Neuronal stem cell (in vitro differentiated cells): ENCODE measurements around the gene AHSA1. TPM values are rescaled to one million over a fixed set of nuclear protein-coding genes. Genes with fewer than 3 reads are reported as not detected.

Source experiments
- DNase-seq: peaks from one replicate; pipeline ENCODE4 v3.0.0-alpha.2; 2013; ENCODE audit warnings: low spot score
- H2AFZ ChIP-seq: one replicate; pipeline ENCODE4 v1.6.1; 2013; ENCODE audit warnings: mild to moderate bottlenecking, low read length, inconsistent platforms
- H2AK5ac ChIP-seq: 2 replicates; pipeline ENCODE4 v1.6.1; 2013; ENCODE audit warnings: low read depth, mild to moderate bottlenecking, inconsistent platforms, low read length, moderate library complexity, mixed read lengths
- H2BK120ac ChIP-seq: 2 replicates; pipeline ENCODE4 v1.6.1; 2013; ENCODE audit warnings: low read depth, mild to moderate bottlenecking, inconsistent platforms, low read length, moderate library complexity, mixed read lengths
- H2BK12ac ChIP-seq: one replicate; pipeline ENCODE4 v1.6.1; 2013; ENCODE audit warnings: low read length, inconsistent platforms
- H2BK15ac ChIP-seq: 2 replicates; pipeline ENCODE4 v1.6.1; 2013; ENCODE audit warnings: mild to moderate bottlenecking, low read length, inconsistent platforms, mixed read lengths
- H2BK5ac ChIP-seq: one replicate; pipeline ENCODE4 v1.6.1; 2013; ENCODE audit warnings: inconsistent platforms, mild to moderate bottlenecking, low read length, moderate library complexity
- H3K14ac ChIP-seq: one replicate; pipeline ENCODE4 v1.6.1; 2013; ENCODE audit warnings: low read length, inconsistent platforms
- H3K18ac ChIP-seq: 2 replicates; pipeline ENCODE4 v1.6.1; 2013; ENCODE audit warnings: low read length, inconsistent platforms
- H3K23ac ChIP-seq: 2 replicates; pipeline ENCODE4 v1.6.1; 2013; ENCODE audit warnings: low read depth, mild to moderate bottlenecking, mixed read lengths, low read length, inconsistent platforms; ENCODE audit not compliant: poor library complexity
- H3K27ac ChIP-seq: replicated peaks from 3 replicates; pipeline ENCODE4 v1.5.1; 2013; ENCODE audit warnings: low read length, inconsistent platforms
- H3K27me3 ChIP-seq, 3 experiments: 2 replicates each; pipeline ENCODE4 v1.6.1; 2013; ENCODE audit warnings: low read length in 3 of 3, mild to moderate bottlenecking in 2 of 3, inconsistent platforms in 1 of 3, low read depth in 1 of 3, mixed read lengths in 1 of 3, moderate library complexity in 1 of 3; ENCODE audit not compliant: control insufficient read depth in 3 of 3, insufficient read depth in 3 of 3
- H3K36me3 ChIP-seq, 2 donors: replicated peaks in 1 of 2; 2 replicates each; pipeline ENCODE4 v1.6.1; 2013; ENCODE audit warnings: low read length in 2 of 2; ENCODE audit not compliant: control insufficient read depth in 2 of 2, insufficient read depth in 2 of 2
- H3K4ac ChIP-seq: 2 replicates; pipeline ENCODE4 v1.6.1; 2013; ENCODE audit warnings: inconsistent platforms, mild to moderate bottlenecking, low read length, moderate library complexity
- H3K4me1 ChIP-seq, 2 donors: 1 replicate in 1 of 2; 2 replicates in 1 of 2; pipeline ENCODE4 v1.6.1; 2013; ENCODE audit warnings: low read length in 2 of 2, low read depth in 1 of 2; ENCODE audit not compliant: control insufficient read depth in 2 of 2, insufficient read depth in 1 of 2
- H3K4me2 ChIP-seq: one replicate; pipeline ENCODE4 v1.6.1; 2013; ENCODE audit warnings: mild to moderate bottlenecking, low read length, inconsistent platforms; ENCODE audit not compliant: insufficient read depth, poor library complexity, severe bottlenecking
- H3K4me3 ChIP-seq, 2 donors: 2 replicates each; pipeline ENCODE4 v1.5.1; 2013; ENCODE audit warnings: low read length in 2 of 2, mild to moderate bottlenecking in 2 of 2, inconsistent platforms in 1 of 2, moderate library complexity in 1 of 2
- H3K79me1 ChIP-seq: one replicate; pipeline ENCODE4 v1.6.1; 2013; ENCODE audit warnings: low read depth, mild to moderate bottlenecking, inconsistent platforms, low read length, moderate library complexity
- H3K9ac ChIP-seq: one replicate; pipeline ENCODE4 v1.6.1; 2013; ENCODE audit warnings: mild to moderate bottlenecking, low read depth, low read length, inconsistent platforms; ENCODE audit not compliant: poor library complexity
- H3K9me3 ChIP-seq, 2 donors: replicated peaks in 1 of 2; 2 replicates each; pipeline versions ENCODE3 to v1.6.1; 2013; ENCODE audit warnings: low read length in 2 of 2, mild to moderate bottlenecking in 2 of 2, inconsistent platforms in 1 of 2, low read depth in 1 of 2, mixed read lengths in 1 of 2, moderate library complexity in 1 of 2; ENCODE audit not compliant: control insufficient read depth in 2 of 2, insufficient read depth in 1 of 2
- H4K8ac ChIP-seq: one replicate; pipeline ENCODE4 v1.6.1; 2013; ENCODE audit warnings: low read depth, mild to moderate bottlenecking, inconsistent platforms, low read length, moderate library complexity
- H4K91ac ChIP-seq: one replicate; pipeline ENCODE4 v1.6.1; 2013; ENCODE audit warnings: low read length, low read depth, mild to moderate bottlenecking, inconsistent platforms; ENCODE audit not compliant: poor library complexity
- small RNA-seq: library from polyadenylated mRNA; stranded (forward); fragments of <200 nt; extraction: miRNeasy Mini kit (QIAGEN cat#:217004); gene quantifications from one replicate; pipeline ENCODE3, GENCODE V24; 2013; ENCODE audit not compliant: insufficient read depth

Gene AHSA1

DNA sequence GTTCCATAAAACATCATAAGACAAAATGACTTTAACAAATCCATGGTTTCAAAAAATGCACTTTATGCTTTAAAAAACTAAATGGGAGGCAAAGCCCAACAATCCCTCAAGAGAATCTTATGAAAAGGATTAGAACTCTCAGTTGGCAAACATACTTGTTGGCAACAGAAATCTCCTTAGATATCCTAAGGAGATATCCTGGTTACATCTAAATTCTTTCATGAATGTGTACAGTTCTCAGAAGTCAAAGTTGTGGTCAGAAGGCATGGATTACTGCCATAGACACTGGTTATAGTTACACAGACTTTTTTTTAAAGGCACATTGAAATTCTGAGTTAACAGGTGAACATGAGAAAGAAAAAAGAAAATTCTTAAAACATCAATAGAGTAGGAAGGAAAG is 58.2 kb downstream of the AHSA1 start:
- Histone ChIP-seq H3K23ac (no peak overlapping the region), H3K79me1 (no peaks in the 10 kb centered on the region), H2BK12ac (no peak overlapping the region), H2AK5ac (no peak overlapping the region), H2BK120ac (no peak overlapping the region), H3K4ac (no peak overlapping the region), H3K4me3 (no peak overlapping the region), H4K8ac (no peak overlapping the region), H2BK5ac (no peak overlapping the region), H2AFZ (no peak overlapping the region), H3K14ac (no peak overlapping the region), H3K36me3 (peaks cover 2 to 49% of the 10 kb centered on the region in 2 donors), H3K9me3 (no peaks in the 10 kb centered on the region), H3K9ac (no peak overlapping the region), H3K4me2 (no peak overlapping the region), H4K91ac (no peak overlapping the region), H2BK15ac (no peak overlapping the region), H3K4me1 (no peaks in the 10 kb centered on the region), H3K18ac (no peak overlapping the region), H3K27me3 (no peaks in the 10 kb centered on the region), H3K27ac (no peak overlapping the region)
- no peak for DNase-seq

Small RNAs within 50 kb of the gene (small RNA-seq; reads per million reads assigned to genes)
- gene RF00404: not detected
